Kidney epithelial cell (primary cell): ENCODE results near the gene OR10A4. TPM values are rescaled to one million over a fixed set of nuclear protein-coding genes. Genes with fewer than 3 reads are reported as not detected.
"Not testable (repeated sequence)": the region's sequence is repeated elsewhere in the genome, so short reads cannot be mapped to it uniquely, and the experiment has no call there.

Experiments
- DNase-seq: peaks from one replicate; pipeline ENCODE4 v3.0.0-alpha.2; 2010; ENCODE audit warnings: low read depth
- H3K27me3 ChIP-seq: 2 replicates; pipeline ENCODE4 v1.6.0; 2011; ENCODE audit warnings: low read length; ENCODE audit not compliant: control insufficient read depth, insufficient read depth
- H3K36me3 ChIP-seq: 2 replicates; pipeline ENCODE4 v1.5.1; 2011; ENCODE audit warnings: low read length; ENCODE audit not compliant: control insufficient read depth, insufficient read depth
- H3K4me3 ChIP-seq: 2 replicates; pipeline ENCODE4 v1.5.1; 2011; ENCODE audit warnings: low read depth, mild to moderate bottlenecking, control low read depth, low read length
- total RNA-seq: library from RNA; depleted of rRNA; stranded (reverse); fragments of >200 nt; gene quantifications from 2 replicates; pipeline ENCODE4 v1.2.3, GENCODE V29; 2015
- TF ChIP-seq, protein P1 (sequence below): IDR thresholded peaks from 2 replicates; pipeline ENCODE4 v1.5.1; 2011; ENCODE audit warnings: mild to moderate bottlenecking, moderate library complexity, low read length, control low read depth, inconsistent platforms; ENCODE audit not compliant: insufficient read depth, poor library complexity, severe bottlenecking

OR10A4 gene
- total RNA-seq, 1 donor from 2014 or later, result not detected

DNA sequence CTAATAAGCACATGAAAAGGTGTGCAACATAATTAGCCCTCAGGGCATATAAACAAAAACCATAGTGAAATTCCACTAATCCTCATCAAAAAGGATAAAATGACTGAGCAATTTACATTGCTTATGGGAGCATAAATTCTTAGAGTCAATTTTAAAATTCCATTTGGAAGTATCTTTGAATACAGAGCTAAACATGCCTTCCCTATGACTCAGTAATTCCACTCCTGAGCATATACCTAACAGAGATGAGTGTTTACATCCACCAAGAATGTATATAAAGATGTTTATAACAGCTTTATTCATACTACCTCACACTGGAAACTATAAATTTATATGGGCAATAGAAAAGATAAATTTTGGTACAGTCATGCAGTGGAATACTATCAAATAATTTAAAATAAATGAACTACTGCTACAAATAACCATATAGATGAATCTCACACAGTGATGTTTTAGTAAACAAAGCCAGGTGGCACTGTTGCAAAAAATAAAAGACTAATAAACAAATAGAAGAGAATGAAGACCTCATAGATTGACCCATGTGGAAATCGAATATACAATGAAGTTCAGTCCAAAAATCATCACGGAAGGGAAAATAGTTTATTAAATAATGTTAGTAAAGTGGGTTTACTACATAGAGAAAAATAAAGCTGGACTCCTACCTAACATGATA, 24.0 kb downstream of the OR10A4 start:
- H3K36me3 ChIP-seq, result no peaks in the 10 kb centered on the region
- H3K4me3 ChIP-seq, result no peak overlapping the region
- TF ChIP-seq, protein P1, sequence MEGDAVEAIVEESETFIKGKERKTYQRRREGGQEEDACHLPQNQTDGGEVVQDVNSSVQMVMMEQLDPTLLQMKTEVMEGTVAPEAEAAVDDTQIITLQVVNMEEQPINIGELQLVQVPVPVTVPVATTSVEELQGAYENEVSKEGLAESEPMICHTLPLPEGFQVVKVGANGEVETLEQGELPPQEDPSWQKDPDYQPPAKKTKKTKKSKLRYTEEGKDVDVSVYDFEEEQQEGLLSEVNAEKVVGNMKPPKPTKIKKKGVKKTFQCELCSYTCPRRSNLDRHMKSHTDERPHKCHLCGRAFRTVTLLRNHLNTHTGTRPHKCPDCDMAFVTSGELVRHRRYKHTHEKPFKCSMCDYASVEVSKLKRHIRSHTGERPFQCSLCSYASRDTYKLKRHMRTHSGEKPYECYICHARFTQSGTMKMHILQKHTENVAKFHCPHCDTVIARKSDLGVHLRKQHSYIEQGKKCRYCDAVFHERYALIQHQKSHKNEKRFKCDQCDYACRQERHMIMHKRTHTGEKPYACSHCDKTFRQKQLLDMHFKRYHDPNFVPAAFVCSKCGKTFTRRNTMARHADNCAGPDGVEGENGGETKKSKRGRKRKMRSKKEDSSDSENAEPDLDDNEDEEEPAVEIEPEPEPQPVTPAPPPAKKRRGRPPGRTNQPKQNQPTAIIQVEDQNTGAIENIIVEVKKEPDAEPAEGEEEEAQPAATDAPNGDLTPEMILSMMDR, result no peak
- DNase-seq, result no peak
- no peaks in the 10 kb centered on the region for H3K27me3 ChIP-seq

DNA sequence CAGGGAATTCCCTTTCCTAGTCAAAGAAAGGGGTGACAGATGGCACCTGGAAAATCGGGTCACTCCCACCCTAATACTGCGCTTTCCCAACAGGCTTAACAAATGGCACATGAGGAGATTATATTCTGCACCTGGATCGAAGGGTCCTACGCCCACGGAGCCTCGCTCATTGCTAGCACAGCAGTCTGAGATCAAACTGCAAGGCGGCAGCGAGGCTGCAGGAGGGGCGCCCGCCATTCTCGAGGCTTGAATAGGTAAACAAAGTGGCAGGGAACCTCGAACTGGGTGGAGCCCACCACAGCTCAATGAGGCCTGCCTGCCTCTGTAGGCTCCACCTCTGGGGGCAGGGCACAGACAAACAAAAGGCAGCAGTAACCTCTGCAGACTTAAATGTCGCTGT, 28.4 kb downstream of the OR10A4 start:
- H3K27me3 ChIP-seq, H3K4me3 ChIP-seq, DNase-seq, H3K36me3 ChIP-seq: not testable (repeated sequence)

DNA sequence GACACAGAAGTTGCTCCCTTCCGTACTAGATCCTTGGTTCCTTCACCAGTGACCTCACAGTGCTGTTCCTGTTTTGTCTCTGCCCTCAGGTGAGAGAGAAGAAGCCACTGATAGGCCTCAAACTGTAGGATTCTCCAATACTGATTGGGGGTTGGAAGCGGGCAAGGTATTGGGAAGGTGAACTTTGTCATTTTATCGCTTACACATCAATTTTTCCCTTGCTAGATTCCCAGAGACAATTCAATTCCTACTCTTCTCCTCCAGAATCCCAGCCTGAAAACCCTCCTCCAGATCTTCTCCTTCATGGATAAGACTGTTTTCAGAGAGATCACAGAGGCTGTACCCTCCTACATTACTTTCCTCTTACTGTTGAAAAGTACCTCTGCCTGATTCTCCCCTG, 35.0 kb downstream of the OR10A4 start:
- DNase-seq, result no peak
- H3K27me3 ChIP-seq, result no peaks in the 10 kb centered on the region
- no peak overlapping the region for H3K4me3 ChIP-seq
- TF ChIP-seq, protein P1, result no peak
- H3K36me3 ChIP-seq, result no peaks in the 10 kb centered on the region

DNA sequence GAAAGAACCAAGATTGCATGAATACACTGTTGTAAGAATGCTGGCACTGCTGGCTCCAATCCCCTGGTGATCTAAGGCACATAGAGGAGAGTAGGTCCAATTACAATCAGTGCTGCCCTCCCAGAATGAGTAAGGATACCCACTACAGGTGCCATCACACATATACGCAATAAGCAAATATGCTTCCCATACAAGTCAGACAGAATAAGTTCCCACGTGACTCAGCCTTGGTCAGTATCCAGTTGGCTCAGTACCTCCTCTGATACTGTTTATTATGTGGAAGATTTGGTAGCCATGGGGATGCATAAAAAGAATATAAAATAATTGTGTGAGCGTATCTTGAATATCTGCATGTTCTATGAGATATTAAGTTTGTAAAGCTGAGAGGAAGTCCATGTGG, 35.5 kb downstream of the OR10A4 start:
- no peak overlapping the region for H3K4me3 ChIP-seq
- H3K27me3 ChIP-seq, result no peaks in the 10 kb centered on the region
- DNase-seq, result no peak
- TF ChIP-seq, protein P1, result no peak
- no peaks in the 10 kb centered on the region for H3K36me3 ChIP-seq

DNA sequence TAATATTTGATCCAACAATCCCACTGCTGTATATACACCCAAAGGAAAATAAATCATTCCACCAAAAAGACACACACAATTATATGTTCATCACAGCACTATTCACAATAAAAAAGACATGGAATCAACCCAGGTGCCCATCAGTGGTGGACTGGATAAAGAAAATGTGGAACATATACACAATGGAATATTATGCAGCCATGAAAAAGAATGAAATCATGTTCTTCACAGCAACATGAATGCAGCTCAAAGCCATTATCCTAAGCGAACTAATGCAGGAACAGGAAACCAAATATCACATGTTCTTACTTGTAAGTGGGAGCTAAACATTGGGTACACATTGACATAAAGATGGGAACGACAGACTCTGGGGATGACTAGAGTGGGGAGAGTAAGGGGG, 43.3 kb downstream of the OR10A4 start:
- Histone ChIP-seq H3K36me3 (no peaks in the 10 kb centered on the region), H3K27me3 (no peaks in the 10 kb centered on the region), H3K4me3 (no peak overlapping the region)
- no peak for DNase-seq
- TF ChIP-seq, protein P1, result no peak

DNA sequence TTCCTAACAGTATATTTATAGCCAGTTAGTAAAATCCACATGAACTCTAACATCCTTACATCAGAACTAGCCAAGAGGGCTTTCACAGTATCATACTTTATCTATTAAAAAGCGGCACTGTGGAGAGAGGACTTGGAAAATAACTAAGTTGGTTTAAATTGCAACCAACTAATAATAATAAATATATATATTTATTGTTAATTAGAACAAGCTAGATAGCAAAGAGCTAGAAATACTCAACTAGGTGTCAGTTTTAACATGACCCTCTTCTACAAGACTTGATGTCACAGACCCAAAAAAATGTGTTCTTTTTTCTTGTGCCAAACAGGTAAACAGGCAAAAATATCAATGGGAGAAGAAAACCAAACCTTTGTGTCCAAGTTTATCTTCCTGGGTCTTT, 44.3 kb downstream of the OR10A4 start, which contains the start of gene OR2D3:
Gene OR2D3 (plus strand): TSS at position 301 of the 400 bp plus-strand sequence. CDS start 0 bp downstream, at position 301.
- H3K4me3 ChIP-seq, result no peak within 1 kb of the TSS
- TF ChIP-seq, protein P1, result no peak
- H3K27me3 ChIP-seq, result no peaks in the 10 kb centered on the region

More for the DNA sequence above, 44.3 kb downstream of the OR10A4 start, which contains the start of gene OR2D3:
- DNase-seq, result no peak
- no peaks in the 10 kb centered on the region for H3K36me3 ChIP-seq
